K562 (cell line): ENCODE results near the gene TSSK2. TPM values are rescaled to one million over a fixed set of nuclear protein-coding genes. Genes with fewer than 3 reads are reported as not detected.

ENCODE experiments used
- ATAC-seq: fragments of 200-7000 bp; cut with Tn5 transposase; 3 replicates; pipeline ENCODE4 v1.9.1; 2020; ENCODE audit warnings: moderate library complexity
- BruUV-seq: library from RNA; stranded (reverse); fragments of 400-500 nt; replicated peaks from 2 replicates; lab custom pipeline; 2021; lab: Mats Ljungman, UMichigan
- CTCF ChIA-PET: fragments of 300-600 bp; formaldehyde crosslinking; extraction: SDS; loops from one replicate; lab custom pipeline; 2021; ENCODE audit warnings: low intra/inter-chr PET ratio; lab: Yijun Ruan, JAX
- POLR2A ChIA-PET: fragments of 300-600, 350-650 bp; sonication (Branson Sonifier 250); formaldehyde crosslinking; extraction: SDS; loops from one replicate; lab custom pipeline; 2021; ENCODE audit warnings: antibody characterized with exemption, inconsistent platforms; lab: Yijun Ruan, JAX
- DNase-seq, 4 experiments: peaks; one replicate each; pipeline versions ENCODE4 v3.0.0 to v3.0.0-alpha.2; 2011 to 2018; ENCODE audit warnings: low spot score in 3 of 4, mixed read lengths in 3 of 4; ENCODE audit errors: extremely low read depth in 1 of 4
- FAIRE-seq: peaks from 2 replicates; lab custom pipeline; 2011; peaks lifted over from hg19 to GRCh38; lab: Jason Lieb, UNC
- H2AFZ ChIP-seq: 2 replicates; pipeline ENCODE4 v1.6.0; 2011; ENCODE audit warnings: low read depth, low read length, control low read depth, inconsistent platforms
- H3K27ac ChIP-seq: fragments of 200-600 bp; 3 replicates; pipeline ENCODE4 v1.8.0; 2011; ENCODE audit warnings: low read depth, mild to moderate bottlenecking, control low read depth, inconsistent platforms, low read length, moderate library complexity, mixed read lengths; ENCODE audit errors: extremely low read depth
- H3K27me3 ChIP-seq, 2 experiments: fragments of 300-600 bp in 1 of 2; 2 replicates in 1 of 2; 3 replicates in 1 of 2; pipeline versions ENCODE4 v1.6.0 to v1.8.0; 2011; ENCODE audit warnings: inconsistent platforms in 2 of 2, low read length in 2 of 2, mild to moderate bottlenecking in 1 of 2, mixed read lengths in 1 of 2, moderate library complexity in 1 of 2; ENCODE audit not compliant: control insufficient read depth in 2 of 2, insufficient read depth in 2 of 2
- H3K36me3 ChIP-seq: fragments of 300-600 bp; 3 replicates; pipeline ENCODE4 v1.8.0; 2011; ENCODE audit warnings: mild to moderate bottlenecking, low read length, inconsistent platforms; ENCODE audit not compliant: control insufficient read depth, insufficient read depth
- H3K4me1 ChIP-seq, 2 experiments: fragments of 200-600 bp in 1 of 2; replicated peaks in 1 of 2; 2 replicates in 1 of 2; 3 replicates in 1 of 2; pipeline versions ENCODE4 v1.5.1 to v1.8.0; 2011; ENCODE audit warnings: inconsistent platforms in 2 of 2, low read length in 2 of 2, mild to moderate bottlenecking in 1 of 2, mixed read lengths in 1 of 2, moderate library complexity in 1 of 2; ENCODE audit not compliant: control insufficient read depth in 2 of 2, insufficient read depth in 2 of 2
- H3K4me2 ChIP-seq: 2 replicates; pipeline ENCODE4 v1.6.1; 2011; ENCODE audit warnings: low read length, control low read depth, inconsistent platforms, mixed read lengths; ENCODE audit not compliant: insufficient read depth
- H3K4me3 ChIP-seq: fragments of 200-600 bp; sonication (generic), shearing (Covaris generic); 2 replicates; pipeline ENCODE4 v1.5.1; 2016; ENCODE audit warnings: control low read depth, inconsistent platforms
- H3K79me2 ChIP-seq: fragments of 200-600 bp; 3 replicates; pipeline ENCODE4 v1.8.0; 2011; ENCODE audit warnings: low read length, inconsistent platforms; ENCODE audit not compliant: control insufficient read depth, insufficient read depth
- H3K9ac ChIP-seq, 2 experiments: 2 replicates each; pipeline versions ENCODE4 v1.6.0 to v1.6.1; 2011; ENCODE audit warnings: low read depth in 2 of 2, low read length in 2 of 2, control low read depth in 1 of 2, inconsistent platforms in 1 of 2, mild to moderate bottlenecking in 1 of 2, mixed read lengths in 1 of 2; ENCODE audit not compliant: insufficient read depth in 1 of 2
- H3K9me1 ChIP-seq: one replicate; pipeline ENCODE4 v1.6.0; 2011; ENCODE audit warnings: inconsistent platforms, mild to moderate bottlenecking, low read length, moderate library complexity; ENCODE audit not compliant: control insufficient read depth, insufficient read depth
- H3K9me3 ChIP-seq: replicated peaks from 2 replicates; pipeline ENCODE4 v1.5.1; 2011; ENCODE audit warnings: low read depth, low read length, inconsistent platforms; ENCODE audit not compliant: control insufficient read depth, insufficient read depth
- H4K20me1 ChIP-seq: replicated peaks from 2 replicates; pipeline ENCODE4 v1.6.1; 2011; ENCODE audit warnings: low read length, inconsistent platforms, mixed read lengths; ENCODE audit not compliant: control insufficient read depth, insufficient read depth
- ASH1L ChIP-seq: fragments of 450-650 bp; IDR thresholded peaks from 2 replicates; pipeline ENCODE4 v1.6.1; 2018; ENCODE audit warnings: borderline replicate concordance, mild to moderate bottlenecking, low read depth; ENCODE audit not compliant: partially characterized antibody
- CAMTA2 ChIP-seq: fragments of 250-450 bp; sonication (Bioruptor Pico); conservative IDR thresholded peaks from 2 replicates; pipeline ENCODE4 v1.5.1; 2022
- CBX2 ChIP-seq: fragments of 200-600 bp; sonication (generic); IDR thresholded peaks from one replicate; pipeline ENCODE4 v1.6.1; 2012; ENCODE audit warnings: mild to moderate bottlenecking, low read length, inconsistent platforms; ENCODE audit not compliant: insufficient read depth, poor library complexity, severe bottlenecking
- EGR1 ChIP-seq: fragments of 450-650 bp; conservative IDR thresholded peaks from 2 replicates; pipeline ENCODE4 v1.6.1; 2017; ENCODE audit warnings: mild to moderate bottlenecking
- ERF ChIP-seq: fragments of 450-650 bp; formaldehyde crosslinking; IDR thresholded peaks from 2 replicates; pipeline ENCODE4 v1.4.0; 2020; ENCODE audit warnings: mild to moderate bottlenecking, mixed read lengths
- KAT7 ChIP-seq: sonication (generic); formaldehyde crosslinking; IDR thresholded peaks from 2 replicates; pipeline ENCODE4 v1.8.0; 2022; ENCODE audit warnings: missing genetic modification reagents, mild to moderate bottlenecking, borderline replicate concordance
- LCOR ChIP-seq: sonication (generic); formaldehyde crosslinking; IDR thresholded peaks from 2 replicates; pipeline ENCODE4 v1.8.0; 2022; ENCODE audit warnings: mild to moderate bottlenecking, missing genetic modification reagents
- MAFF ChIP-seq: IDR thresholded peaks from 2 replicates; pipeline ENCODE4 v1.6.1; 2012; ENCODE audit warnings: low read length, improper control_type of control experiment
- MECOM ChIP-seq: fragments of 250-450 bp; sonication (Bioruptor Pico); IDR thresholded peaks from 2 replicates; pipeline ENCODE4 v1.8.0; 2022; ENCODE audit warnings: inconsistent platforms
- PKNOX1 ChIP-seq: fragments of 450-650 bp; IDR thresholded peaks from 2 replicates; pipeline ENCODE4 v1.6.1; 2016
- POLR2H ChIP-seq: IDR thresholded peaks from 2 replicates; pipeline ENCODE4 v1.6.1; 2016; ENCODE audit warnings: missing genetic modification characterization, low read depth, mild to moderate bottlenecking, control low read depth, missing compliant biosample characterization, moderate library complexity
- SMAD1 ChIP-seq: fragments of 150-350 bp; IDR thresholded peaks from 2 replicates; pipeline ENCODE4 v1.6.1; 2014; ENCODE audit warnings: low read length, low read depth; ENCODE audit not compliant: partially characterized antibody
- YBX1 ChIP-seq: fragments of 450-650 bp; IDR thresholded peaks from 2 replicates; pipeline ENCODE4 v1.7.1; 2016; ENCODE audit warnings: mild to moderate bottlenecking
- ZBED1 ChIP-seq: IDR thresholded peaks from 2 replicates; pipeline ENCODE4 v1.6.1; 2014
- ZNF518B ChIP-seq: fragments of 250-450 bp; sonication (Bioruptor Pico); IDR thresholded peaks from 2 replicates; pipeline ENCODE4 v1.5.0; 2021; ENCODE audit warnings: mild to moderate bottlenecking, moderate library complexity
- ZNF561 ChIP-seq: fragments of 450-650 bp; formaldehyde crosslinking; conservative IDR thresholded peaks from 2 replicates; pipeline ENCODE4 v1.4.0; 2020; ENCODE audit warnings: mild to moderate bottlenecking, moderate library complexity
- WGBS: fragments of 100-300 bp; shearing (Covaris generic); methylation state at CpG from one replicate; pipeline ENCODE4 v1.1.6; 2016; ENCODE audit warnings: low coverage, mixed read lengths; ENCODE audit not compliant: insufficient coverage; ENCODE audit errors: missing lambda C conversion rate; 5-methylcytosine and 5-hydroxymethylcytosine counted together
- in situ Hi-C: fragments of 300-500 bp; cut with MboI; formaldehyde crosslinking; loops from 4 replicates; pipeline ENCODE4 v1.15.0; 2018; ENCODE audit warnings: inconsistent platforms, mixed read lengths
- intact Hi-C: fragments of 100-400 bp; cut with micrococcal nuclease; formaldehyde crosslinking; loops from 2 replicates; pipeline ENCODE4 v1.14.2; 2022
- polyA plus RNA-seq, 8 experiments: library from polyadenylated mRNA; depleted of rRNA in 4 of 8; stranded (reverse) in 5 of 8; unstranded in 3 of 8; fragments of >200 nt; fragmentation: Nextera tagmentation in 2 of 8; fragmentation: Illumina TruSeq in 1 of 8; extraction: Ambion mirVana in 2 of 8; extraction: Trizol in 1 of 8; gene quantifications; 2 replicates each; pipeline versions ENCODE4 v1.2.1 to v1.2.3, GENCODE V29; 2011 to 2014; ENCODE audit warnings: inconsistent platforms in 1 of 8, missing spikeins in 1 of 8
- total RNA-seq, 7 experiments: library from RNA; depleted of rRNA in 6 of 7; stranded (reverse); fragments of >200 nt in 6 of 7; fragmentation: Illumina TruSeq in 2 of 7; extraction: Trizol in 2 of 7; gene quantifications; 2 replicates each; pipeline versions ENCODE4 v1.2.1 to v1.2.3, GENCODE V29; 2011 to 2021; ENCODE audit warnings: low replicate concordance in 1 of 7
- TF ChIP-seq, protein P1 (sequence below): sonication (generic); formaldehyde crosslinking; IDR thresholded peaks from 2 replicates; pipeline ENCODE4 v1.8.1; 2023; ENCODE audit warnings: mild to moderate bottlenecking, missing genetic modification reagents

The TSSK2 gene
- total and polyA plus RNA-seq, 9 of the 15 experiments (the other 6 are each of a cell fraction or from before 2014, with no cell fraction given): 0.04 TPM; not detected in 8

- peak in 1 of 4 experiments; percentile 21 for DNase-seq
- no peak for FAIRE-seq
- intact Hi-C loops (no loop called here), in situ Hi-C loops (no loop called here)
- Histone ChIP-seq H3K79me2 (peaks cover 9% of the 10 kb centered on the region; the same call in 2 of the 3 replicates), H3K9ac (no peak overlapping the region), H4K20me1 (peaks cover 7% of the 10 kb centered on the region), H3K36me3 (peaks cover 30% of the 10 kb centered on the region; the same call in 2 of the 3 replicates), H3K9me3 (no peaks in the 10 kb centered on the region), H3K27ac (no peak overlapping the region), H3K4me2 (no peak overlapping the region), H3K4me3 (no peak overlapping the region), H2AFZ (no peak overlapping the region), H3K27me3 (no peaks in the 10 kb centered on the region), H3K9me1 (peaks cover 7% of the 10 kb centered on the region), H3K4me1 (peaks cover 7 to 15% of the 10 kb centered on the region in 2 experiments)
- no TSS peak for BruUV-seq
- CTCF ChIA-PET: no interaction called here
- 35% methylated on average over 3 of the region's 3 CpGs for WGBS
- POLR2A ChIA-PET: interaction anchor here (0.6 to 4.3 kb wide), 8 partner anchors 9 to 842 kb away, joined by 3 to 22 read pairs (median 7); partner anchors contain the start of gene ESS2
- no peak for ATAC-seq
- TF ChIP-seq ZNF518B (CRISPR knock-in tag) (no peak), SMAD1 (no peak), MECOM (no peak), PKNOX1 (no peak), ASH1L (no peak), MAFF (no peak), YBX1 (no peak; the same call in 1 of the 2 replicates), CAMTA2 (CRISPR knock-in tag) (no peak), LCOR (no peak), KAT7 (CRISPR knock-in tag) (0 out of 2 replicates have a peak, but pooled peaks have one; percentile 53), ZNF561 (CRISPR knock-in tag) (no peak), EGR1 (no peak), POLR2H (tag) (peak; percentile 65), ERF (CRISPR knock-in tag) (no peak), ZBED1 (no peak), CBX2 (no peak)
- TF ChIP-seq, protein P1, sequence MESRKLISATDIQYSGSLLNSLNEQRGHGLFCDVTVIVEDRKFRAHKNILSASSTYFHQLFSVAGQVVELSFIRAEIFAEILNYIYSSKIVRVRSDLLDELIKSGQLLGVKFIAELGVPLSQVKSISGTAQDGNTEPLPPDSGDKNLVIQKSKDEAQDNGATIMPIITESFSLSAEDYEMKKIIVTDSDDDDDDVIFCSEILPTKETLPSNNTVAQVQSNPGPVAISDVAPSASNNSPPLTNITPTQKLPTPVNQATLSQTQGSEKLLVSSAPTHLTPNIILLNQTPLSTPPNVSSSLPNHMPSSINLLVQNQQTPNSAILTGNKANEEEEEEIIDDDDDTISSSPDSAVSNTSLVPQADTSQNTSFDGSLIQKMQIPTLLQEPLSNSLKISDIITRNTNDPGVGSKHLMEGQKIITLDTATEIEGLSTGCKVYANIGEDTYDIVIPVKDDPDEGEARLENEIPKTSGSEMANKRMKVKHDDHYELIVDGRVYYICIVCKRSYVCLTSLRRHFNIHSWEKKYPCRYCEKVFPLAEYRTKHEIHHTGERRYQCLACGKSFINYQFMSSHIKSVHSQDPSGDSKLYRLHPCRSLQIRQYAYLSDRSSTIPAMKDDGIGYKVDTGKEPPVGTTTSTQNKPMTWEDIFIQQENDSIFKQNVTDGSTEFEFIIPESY (CRISPR knock-in tag): no peak
Observed at GRCh38 chr22:19090586-19091127, 40.5 kb upstream of the TSSK2 start.
